ENCODE data around the gene CD36.

Gene CD36

GRCh38 chr7:80705130-80705781 lies 66.8 kb downstream of the CD36 start:
- DNase-seq (ENCODE audit: low read depth), result no peak

- DNase-seq (ENCODE audit: low read depth), result no peak
Measured at GRCh38 chr7:80707318-80707717, 68.9 kb downstream of the CD36 start.

- DNase-seq (ENCODE audit: low read depth), result no peak
Measured at GRCh38 chr7:80708123-80708522, 69.7 kb downstream of the CD36 start.

DNA sequence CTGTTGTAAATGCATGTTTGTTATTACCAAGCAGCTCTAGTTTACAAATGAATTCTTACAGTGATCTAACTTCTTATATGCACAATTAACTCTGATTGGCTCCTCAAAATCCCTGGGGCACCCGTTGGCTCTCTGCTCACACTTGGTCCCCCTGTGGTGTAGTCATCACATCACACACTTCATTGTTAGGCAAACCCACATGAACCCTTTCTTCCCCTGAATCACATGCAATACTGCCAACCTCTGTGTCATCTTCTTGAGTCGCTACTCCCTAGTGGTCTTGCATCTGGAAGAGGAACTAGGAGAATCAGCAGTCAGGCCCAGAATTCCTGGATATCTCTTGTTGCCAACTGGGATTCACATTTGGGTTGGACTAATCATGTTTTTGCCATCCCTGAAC lies 73.1 kb downstream of the CD36 start:
- DNase-seq (ENCODE audit: low read depth), result peak; percentile 89

- DNase-seq (ENCODE audit: low read depth), result no peak
Measured at GRCh38 chr7:80719261-80719660, 80.8 kb downstream of the CD36 start.

GRCh38 chr7:80720146-80720545 lies 81.7 kb downstream of the CD36 start:
- no peak for DNase-seq (ENCODE audit: low read depth)

DNA sequence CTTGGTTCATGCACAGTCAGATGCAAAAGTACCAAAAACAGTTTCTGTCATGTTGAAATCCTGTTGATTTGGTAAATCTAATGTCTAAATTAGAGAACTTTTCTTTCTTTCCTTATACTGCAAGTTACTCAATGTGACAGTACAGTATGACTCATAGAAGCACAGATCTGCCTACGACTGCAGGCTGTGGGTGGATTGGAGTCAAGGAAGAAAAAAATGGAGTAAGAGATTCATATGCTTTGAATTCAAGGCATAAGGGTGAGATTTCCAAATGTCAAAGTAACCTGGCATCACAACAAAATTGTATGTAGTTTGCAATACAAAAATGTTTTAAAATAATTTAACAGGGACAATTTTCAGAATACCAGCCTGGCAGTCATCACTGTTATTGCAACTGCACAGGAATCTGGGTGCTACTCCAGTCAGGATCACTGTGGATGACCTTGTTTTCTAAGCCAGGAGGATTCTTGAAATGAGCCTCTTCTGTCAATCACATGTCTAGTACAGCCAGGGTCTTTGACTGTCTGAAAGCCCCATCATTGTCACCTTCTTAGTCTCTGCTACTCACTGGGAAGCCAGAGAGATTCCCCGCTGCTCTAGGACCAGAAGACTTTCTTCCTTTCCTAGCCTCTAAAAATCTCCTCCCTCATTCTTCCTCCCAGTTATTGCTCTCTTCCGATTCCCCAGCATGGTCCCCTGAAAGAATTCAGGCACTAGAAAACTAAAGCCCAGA lies 83.6 kb downstream of the CD36 start:
- peak; percentile 79 for DNase-seq (ENCODE audit: low read depth)

GRCh38 chr7:80722616-80723195 lies 84.3 kb downstream of the CD36 start:
- peak; percentile 99 for DNase-seq (ENCODE audit: low read depth)

GRCh38 chr7:80724249-80724871 lies 85.9 kb downstream of the CD36 start:
- peak; percentile 55 for DNase-seq (ENCODE audit: low read depth)

DNA sequence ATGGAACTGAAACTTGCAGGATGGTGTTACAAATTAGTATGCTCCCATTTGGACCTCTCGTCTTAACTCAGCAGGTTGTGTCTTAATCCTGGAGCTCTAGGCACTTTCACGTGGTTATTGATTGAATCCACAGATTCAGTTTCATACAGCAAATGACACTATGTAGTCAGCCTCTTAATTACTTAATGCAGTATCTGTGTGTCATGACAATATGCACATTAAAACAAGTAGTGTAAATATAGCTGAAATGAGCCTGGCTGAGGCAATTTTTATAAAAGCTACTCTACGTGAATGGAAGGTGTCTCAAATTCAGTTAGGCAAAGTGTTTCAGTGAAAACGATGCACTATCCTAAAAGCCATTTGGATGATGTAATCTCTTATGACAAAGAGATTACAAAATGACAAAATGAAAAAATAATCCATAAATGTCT lies 86.8 kb downstream of the CD36 start:
- no peak for DNase-seq (ENCODE audit: low read depth)
